ENCODE measurements around the gene AANAT.
A peak's percentile ranks its signal among the peaks of the same experiment; 100 is the strongest.

Gene AANAT

GRCh38 chr17:76453431-76453743, 14.0 kb upstream of the AANAT start:
- Histone ChIP-seq H3K4me3 (ENCODE audit: low read depth, low read length) (no peak overlapping the region), H3K9me3 (ENCODE audit: control insufficient read depth, insufficient read depth, low read depth, low read length) (no peaks in the 10 kb centered on the region), H3K36me3 (ENCODE audit: control insufficient read depth in 2 of 2, insufficient read depth in 1 of 2, low read length in 2 of 2) (peaks cover 0 to 4% of the 10 kb centered on the region in 2 experiments; a peak in 1 of 3 replicates), H3K4me1 (ENCODE audit: control insufficient read depth, insufficient read depth, low read length) (peaks cover 8% of the 10 kb centered on the region), H3K27ac (ENCODE audit: extremely low read depth, low read depth, low read length) (no peak overlapping the region)
- TF ChIP-seq ZBTB8A (tag by site-specific recombination; IDR thresholded peaks at IDR 0.05): no peak
- peak; percentile 99 for TF ChIP-seq KLF1 (tag by site-specific recombination; IDR thresholded peaks at IDR 0.05)
- 0 out of 2 replicates have a peak, but pooled peaks have one; percentile 88 for TF ChIP-seq PRDM2 (tag by site-specific recombination; IDR thresholded peaks at IDR 0.05; ENCODE audit: borderline replicate concordance)
- TF ChIP-seq SP3 (tag by site-specific recombination; IDR thresholded peaks at IDR 0.05): peak; percentile 7; the same call in 1 of the 2 replicates
- TF ChIP-seq ZNF692 (tag by site-specific recombination; IDR thresholded peaks at IDR 0.05): no peak
- TF ChIP-seq GLIS2 (tag by site-specific recombination; IDR thresholded peaks at IDR 0.05): 0 out of 2 replicates have a peak, but pooled peaks have one; percentile 46
- TF ChIP-seq KLF17 (tag by site-specific recombination; IDR thresholded peaks at IDR 0.05): 0 out of 2 replicates have a peak, but pooled peaks have one; percentile 24
- POLR2A ChIA-PET: interaction anchor here (1.0 kb wide), 1 partner anchor 99 kb away, joined by 4 read pairs; the partner anchor contains the start of gene PRPSAP1
- CTCF ChIA-PET: interaction anchor here (0.6 to 2.3 kb wide), 12 partner anchors 8 to 1995 kb away, joined by 3 to 8 read pairs (median 3); no protein-coding TSS in a partner anchor

GRCh38 chr17:76458580-76459490, 8.6 kb upstream of the AANAT start:
- no peak overlapping the region for H3K4me3 ChIP-seq (ENCODE audit: low read depth, low read length)
- H3K9me3 ChIP-seq (ENCODE audit: control insufficient read depth, insufficient read depth, low read depth, low read length): no peaks in the 10 kb centered on the region
- no peaks in the 10 kb centered on the region for H3K36me3 ChIP-seq (ENCODE audit: control insufficient read depth in 2 of 2, insufficient read depth in 1 of 2, low read length in 2 of 2)
- ChIA-PET POLR2A (interaction anchor here (0.6 to 1.6 kb wide), 3 partner anchors 43 to 105 kb away, joined by 3 to 5 read pairs (median 4); partner anchors contain the start of gene PRPSAP1), CTCF (interaction anchor here (0.5 to 12.5 kb wide), 36 partner anchors 8 to 1533 kb away, joined by 3 to 187 read pairs (median 4); partner anchors contain the start of genes AANAT, MXRA7, PRPSAP1 and RHBDF2)
- no peak overlapping the region for H3K27ac ChIP-seq (ENCODE audit: extremely low read depth, low read depth, low read length)
- no peak for TF ChIP-seq ZNF610 (tag by site-specific recombination; IDR thresholded peaks at IDR 0.05; ENCODE audit: borderline replicate concordance)
- TF ChIP-seq ZNF2 (tag by site-specific recombination; IDR thresholded peaks at IDR 0.05): no peak
- TF ChIP-seq CTCF (tag by site-specific recombination; IDR thresholded peaks at IDR 0.05): peak; percentile 79
- TF ChIP-seq KLF17 (tag by site-specific recombination; IDR thresholded peaks at IDR 0.05): no peak
- peak; percentile 45 for TF ChIP-seq ZNF654 (tag by site-specific recombination; IDR thresholded peaks at IDR 0.05; ENCODE audit: low read depth)
- no peak for TF ChIP-seq KLF7 (tag by site-specific recombination; IDR thresholded peaks at IDR 0.05; ENCODE audit: borderline replicate concordance)
- no peaks in the 10 kb centered on the region for H3K4me1 ChIP-seq (ENCODE audit: control insufficient read depth, insufficient read depth, low read length)

Data from HEK293 (cell line).